Neural progenitor cell (in vitro differentiated cells): ENCODE data around the gene PAX6. TPM values are rescaled to one million over a fixed set of nuclear protein-coding genes. Genes with fewer than 3 reads are reported as not detected.
A peak's percentile ranks its signal among the peaks of the same experiment; 100 is the strongest.

Experiments
- DNase-seq: peaks from one replicate; pipeline ENCODE4 v3.0.0-alpha.2; 2016; ENCODE audit warnings: low spot score
- H2AFZ ChIP-seq: fragments of 200-600 bp; sonication (generic); replicated peaks from 2 replicates; pipeline ENCODE4 v1.6.1; 2016; ENCODE audit warnings: antibody characterized with exemption
- H3F3A ChIP-seq: fragments of 200-600 bp; sonication (generic); 2 replicates; pipeline ENCODE4 v1.6.1; 2016; ENCODE audit warnings: antibody characterized with exemption, low read depth
- H3K27ac ChIP-seq: fragments of 200-600 bp; sonication (generic); 2 replicates; pipeline ENCODE4 v1.5.1; 2016; ENCODE audit warnings: mild to moderate bottlenecking
- H3K27me3 ChIP-seq: fragments of 200-600 bp; sonication (generic); 2 replicates; pipeline ENCODE4 v1.6.1; 2016; ENCODE audit warnings: mild to moderate bottlenecking, moderate library complexity
- H3K36me3 ChIP-seq: fragments of 200-600 bp; sonication (generic); 2 replicates; pipeline ENCODE4 v1.5.1; 2016
- H3K4me1 ChIP-seq: fragments of 200-600 bp; sonication (generic); 2 replicates; pipeline ENCODE4 v1.6.1; 2016; ENCODE audit warnings: mixed run types
- H3K4me2 ChIP-seq: fragments of 200-600 bp; sonication (generic); 2 replicates; pipeline ENCODE4 v1.6.1; 2016
- H3K4me3 ChIP-seq: fragments of 200-600 bp; sonication (generic); 2 replicates; pipeline ENCODE4 v1.5.1; 2016
- H3K79me2 ChIP-seq: fragments of 200-600 bp; sonication (generic); 2 replicates; pipeline ENCODE4 v1.6.1; 2016; ENCODE audit warnings: low read depth
- H3K9ac ChIP-seq: fragments of 200-600 bp; sonication (generic); 2 replicates; pipeline ENCODE4 v1.6.1; 2016
- H3K9me3 ChIP-seq: fragments of 200-600 bp; sonication (generic); 2 replicates; pipeline ENCODE4 v1.5.1; 2016; ENCODE audit warnings: low read depth
- H4K20me1 ChIP-seq: fragments of 200-600 bp; sonication (generic); 2 replicates; pipeline ENCODE4 v1.6.1; 2016; ENCODE audit warnings: low read depth
- H3K27ac Mint-ChIP-seq: 3 replicates; pipeline ENCODE4 v1.8.0; 2021; ENCODE audit warnings: mixed read lengths
- H3K27me3 Mint-ChIP-seq: 2 replicates; pipeline ENCODE4 v1.8.0; 2022; ENCODE audit warnings: low read depth, mild to moderate bottlenecking, inconsistent platforms, moderate library complexity, mixed read lengths; ENCODE audit not compliant: insufficient read depth
- H3K36me3 Mint-ChIP-seq: 3 replicates; pipeline ENCODE4 v1.8.0; 2021; ENCODE audit warnings: mixed read lengths
- H3K4me1 Mint-ChIP-seq: 3 replicates; pipeline ENCODE4 v1.8.0; 2021; ENCODE audit warnings: mixed read lengths
- H3K4me3 Mint-ChIP-seq: 3 replicates; pipeline ENCODE4 v1.8.0; 2021; ENCODE audit warnings: mild to moderate bottlenecking, moderate library complexity, mixed read lengths
- H3K9me3 Mint-ChIP-seq: 3 replicates; pipeline ENCODE4 v1.8.0; 2020; ENCODE audit warnings: mixed read lengths
- CTCF ChIP-seq: fragments of 200-600 bp; sonication (generic); IDR thresholded peaks from 2 replicates; pipeline ENCODE4 v1.5.1; 2017; ENCODE audit warnings: antibody characterized with exemption, mild to moderate bottlenecking
- EZH2 ChIP-seq: fragments of 200-600 bp; sonication (generic); IDR thresholded peaks from 2 replicates; pipeline ENCODE4 v1.6.1; 2017; ENCODE audit warnings: antibody characterized with exemption, mild to moderate bottlenecking, moderate library complexity
- EZH2phosphoT487 ChIP-seq: fragments of 200-600 bp; sonication (generic); IDR thresholded peaks from 2 replicates; pipeline ENCODE4 v1.6.1; 2017; ENCODE audit warnings: antibody characterized with exemption
- total RNA-seq: library from RNA; depleted of rRNA; stranded (reverse); fragments of >200 nt; gene quantifications from 2 replicates; pipeline ENCODE4 v1.2.3, GENCODE V29; 2015; ENCODE audit warnings: low replicate concordance

PAX6 gene
- total RNA-seq, 1 donor from 2014 or later: 215 TPM

- no peak overlapping the region for H3K4me2 ChIP-seq
- H3K4me3 Mint-ChIP-seq: no peak overlapping the region
- TF ChIP-seq CTCF (no peak), EZH2 (no peak), EZH2phosphoT487 (no peak)
- peaks cover 25% of the 10 kb centered on the region for H3F3A ChIP-seq
- H4K20me1 ChIP-seq: peaks cover 6% of the 10 kb centered on the region
- H3K4me1 Mint-ChIP-seq: peaks cover 17% of the 10 kb centered on the region
- H3K27me3 ChIP-seq: peaks cover 69% of the 10 kb centered on the region
- no peak overlapping the region for H2AFZ ChIP-seq
- no peaks in the 10 kb centered on the region for H3K36me3 Mint-ChIP-seq
- H3K27me3 Mint-ChIP-seq: peaks cover 33% of the 10 kb centered on the region
- no peak overlapping the region for H3K27ac Mint-ChIP-seq
- no peaks in the 10 kb centered on the region for H3K36me3 ChIP-seq
- no peaks in the 10 kb centered on the region for H3K79me2 ChIP-seq
- no peaks in the 10 kb centered on the region for H3K9me3 ChIP-seq
- H3K4me3 ChIP-seq: no peak overlapping the region
- no peak for DNase-seq
- H3K9ac ChIP-seq: no peak overlapping the region
- H3K4me1 ChIP-seq: peaks cover 38% of the 10 kb centered on the region
- H3K9me3 Mint-ChIP-seq: peaks cover 4% of the 10 kb centered on the region
- no peak overlapping the region for H3K27ac ChIP-seq
Measured at GRCh38 chr11:31830406-31830805, 19.3 kb upstream of the PAX6 start.

GRCh38 chr11:31828217-31828616, 17.1 kb upstream of the PAX6 start:
- H3K27me3 ChIP-seq: peaks cover 85% of the 10 kb centered on the region

GRCh38 chr11:31827455-31828206, 16.5 kb upstream of the PAX6 start:
- peak overlapping the region; percentile 50 for H3K4me3 ChIP-seq
- peaks cover 85% of the 10 kb centered on the region for H3K27me3 ChIP-seq
- no peak overlapping the region for H2AFZ ChIP-seq
- peaks cover 4% of the 10 kb centered on the region for H3K9me3 Mint-ChIP-seq
- H3K4me1 ChIP-seq: peaks cover 59% of the 10 kb centered on the region
- no peaks in the 10 kb centered on the region for H3K9me3 ChIP-seq
- DNase-seq: peak; percentile 32
- no peaks in the 10 kb centered on the region for H3K36me3 Mint-ChIP-seq
- H4K20me1 ChIP-seq: peaks cover 9% of the 10 kb centered on the region
- peaks cover 52% of the 10 kb centered on the region for H3F3A ChIP-seq
- H3K9ac ChIP-seq: no peak overlapping the region
- H3K4me2 ChIP-seq: peak overlapping the region; percentile 91
- no peak overlapping the region for H3K27ac Mint-ChIP-seq
- peaks cover 61% of the 10 kb centered on the region for H3K27me3 Mint-ChIP-seq
- H3K4me3 Mint-ChIP-seq: peak overlapping the region; percentile 83
- no peaks in the 10 kb centered on the region for H3K36me3 ChIP-seq
- TF ChIP-seq EZH2phosphoT487: peak; percentile 21
- no peak for TF ChIP-seq CTCF
- peaks cover 32% of the 10 kb centered on the region for H3K4me1 Mint-ChIP-seq
- no peak overlapping the region for H3K27ac ChIP-seq
- no peaks in the 10 kb centered on the region for H3K79me2 ChIP-seq

More at GRCh38 chr11:31828217-31828616, 17.1 kb upstream of the PAX6 start:
- peaks cover 55% of the 10 kb centered on the region for H3K27me3 Mint-ChIP-seq
- H3K4me1 Mint-ChIP-seq: peaks cover 32% of the 10 kb centered on the region
- H2AFZ ChIP-seq: no peak overlapping the region
- peaks cover 4% of the 10 kb centered on the region for H3K9me3 Mint-ChIP-seq
- no peak overlapping the region for H3K27ac ChIP-seq
- TF ChIP-seq EZH2 (no peak), EZH2phosphoT487 (no peak), CTCF (no peak)
- no peak overlapping the region for H3K4me2 ChIP-seq
- H3F3A ChIP-seq: peaks cover 46% of the 10 kb centered on the region
- H3K4me1 ChIP-seq: peaks cover 59% of the 10 kb centered on the region
- no peaks in the 10 kb centered on the region for H3K36me3 ChIP-seq
- peak overlapping the region; percentile 83 for H3K4me3 Mint-ChIP-seq
- no peaks in the 10 kb centered on the region for H3K79me2 ChIP-seq
- H4K20me1 ChIP-seq: peaks cover 9% of the 10 kb centered on the region
- no peak overlapping the region for H3K9ac ChIP-seq
- no peaks in the 10 kb centered on the region for H3K36me3 Mint-ChIP-seq
- no peaks in the 10 kb centered on the region for H3K9me3 ChIP-seq
- no peak for DNase-seq
- H3K27ac Mint-ChIP-seq: no peak overlapping the region
- no peak overlapping the region for H3K4me3 ChIP-seq
